HG02943 (cell line): ENCODE results near the gene GLMP.

Experiments used
- ATAC-seq: cut with Tn5 transposase; IDR thresholded peaks from one replicate; pipeline ENCODE4 v1.9.1; 2021; ENCODE audit warnings: mild to moderate bottlenecking, low read depth, moderate library complexity; ENCODE audit not compliant: unreplicated experiment

GLMP gene

GRCh38 chr1:156253634-156254033, 41.8 kb downstream of the GLMP start:
- no peak for ATAC-seq

- ATAC-seq, result no peak
Observed at GRCh38 chr1:156251527-156251926, 44.0 kb downstream of the GLMP start.

- ATAC-seq, result no peak
Observed at GRCh38 chr1:156249593-156249992, 45.9 kb downstream of the GLMP start.

- no peak for ATAC-seq
Observed at GRCh38 chr1:156248323-156248683, 47.2 kb downstream of the GLMP start.

- ATAC-seq, result no peak
Observed at GRCh38 chr1:156247460-156248322, 47.8 kb downstream of the GLMP start, which contains the start of gene PAQR6. TSS of gene PAQR6 (minus strand) at chr1:156248056. CDS start at chr1:156246731, 1,325 bp downstream.

- ATAC-seq, result no peak
Observed at GRCh38 chr1:156246781-156247459, 48.6 kb downstream of the GLMP start.

- ATAC-seq, result no peak
Observed at GRCh38 chr1:156246241-156246780, 49.2 kb downstream of the GLMP start.

GRCh38 chr1:156245451-156246232, 49.8 kb downstream of the GLMP start:
- no peak for ATAC-seq

- ATAC-seq, result no peak
Observed at GRCh38 chr1:156244712-156245111, 50.8 kb downstream of the GLMP start.

GRCh38 chr1:156244126-156244525, 51.4 kb downstream of the GLMP start:
- no peak for ATAC-seq

- ATAC-seq, result no peak
Observed at GRCh38 chr1:156242738-156243137, 52.7 kb downstream of the GLMP start.
